Loucy (cell line): ENCODE measurements around the gene JAM3.

Experiments used
- H2AFZ ChIP-seq: fragments of 200-600 bp; sonication (generic); 2 replicates; pipeline ENCODE4 v1.6.0; 2016; ENCODE audit warnings: antibody characterized with exemption, mild to moderate bottlenecking, low read length, moderate library complexity
- H3F3A ChIP-seq: fragments of 200-600 bp; 2 replicates; pipeline ENCODE4 v1.6.0; 2016; ENCODE audit warnings: antibody characterized with exemption, low read depth, mild to moderate bottlenecking
- H3K27me3 ChIP-seq: fragments of 200-600 bp; sonication (generic); 2 replicates; pipeline ENCODE4 v1.6.1; 2014; ENCODE audit warnings: low read length, mild to moderate bottlenecking; ENCODE audit not compliant: insufficient read depth, poor library complexity, severe bottlenecking
- H3K36me3 ChIP-seq: fragments of 200-600 bp; sonication (generic); 2 replicates; pipeline ENCODE4 v1.6.1; 2016; ENCODE audit warnings: low read length; ENCODE audit not compliant: insufficient read depth
- H3K4me1 ChIP-seq: fragments of 200-600 bp; sonication (generic); 2 replicates; pipeline ENCODE4 v1.5.1; 2014; ENCODE audit warnings: low read length, mild to moderate bottlenecking; ENCODE audit not compliant: insufficient read depth, poor library complexity, severe bottlenecking
- H3K4me2 ChIP-seq: fragments of 200-600 bp; sonication (generic); 2 replicates; pipeline ENCODE4 v1.6.0; 2014; ENCODE audit warnings: antibody characterized with exemption, low read length, low read depth, mild to moderate bottlenecking; ENCODE audit not compliant: poor library complexity, severe bottlenecking
- H3K4me3 ChIP-seq: fragments of 200-600 bp; sonication (generic); 2 replicates; pipeline ENCODE4 v1.5.1; 2014; ENCODE audit warnings: low read length, mild to moderate bottlenecking, mixed read lengths; ENCODE audit not compliant: poor library complexity, severe bottlenecking
- H3K79me2 ChIP-seq: fragments of 200-600 bp; sonication (generic); 2 replicates; pipeline ENCODE4 v1.6.1; 2014; ENCODE audit warnings: low read length; ENCODE audit not compliant: insufficient read depth
- H3K9ac ChIP-seq: fragments of 200-600 bp; sonication (generic); 2 replicates; pipeline ENCODE4 v1.6.0; 2014; ENCODE audit warnings: mild to moderate bottlenecking, low read depth, low read length, moderate library complexity; ENCODE audit not compliant: poor library complexity, severe bottlenecking
- H3K9me2 ChIP-seq: fragments of 200-600 bp; sonication (generic); replicated peaks from 2 replicates; pipeline ENCODE4 v1.6.1; 2016; ENCODE audit warnings: low read depth, low read length, mixed read lengths
- H3K9me3 ChIP-seq: fragments of 200-600 bp; sonication (generic); 2 replicates; pipeline ENCODE4 v1.6.1; 2014; ENCODE audit warnings: mild to moderate bottlenecking, antibody characterized with exemption, low read length, low read depth; ENCODE audit not compliant: insufficient read depth
- H4K20me1 ChIP-seq: fragments of 200-600 bp; sonication (generic); 2 replicates; pipeline ENCODE4 v1.6.0; 2014; ENCODE audit warnings: antibody characterized with exemption, low read length, mild to moderate bottlenecking; ENCODE audit not compliant: insufficient read depth, poor library complexity, severe bottlenecking
- EZH2phosphoT487 ChIP-seq: fragments of 200-600 bp; IDR thresholded peaks from 2 replicates; pipeline ENCODE4 v1.6.1; 2018; ENCODE audit warnings: antibody characterized with exemption, mild to moderate bottlenecking, moderate library complexity, borderline replicate concordance
- TF ChIP-seq, protein P1 (sequence below): fragments of 200-600 bp; sonication (generic); conservative IDR thresholded peaks from 2 replicates; pipeline ENCODE4 v1.5.1; 2014; ENCODE audit warnings: mild to moderate bottlenecking, antibody characterized with exemption, low read length

JAM3 gene

DNA sequence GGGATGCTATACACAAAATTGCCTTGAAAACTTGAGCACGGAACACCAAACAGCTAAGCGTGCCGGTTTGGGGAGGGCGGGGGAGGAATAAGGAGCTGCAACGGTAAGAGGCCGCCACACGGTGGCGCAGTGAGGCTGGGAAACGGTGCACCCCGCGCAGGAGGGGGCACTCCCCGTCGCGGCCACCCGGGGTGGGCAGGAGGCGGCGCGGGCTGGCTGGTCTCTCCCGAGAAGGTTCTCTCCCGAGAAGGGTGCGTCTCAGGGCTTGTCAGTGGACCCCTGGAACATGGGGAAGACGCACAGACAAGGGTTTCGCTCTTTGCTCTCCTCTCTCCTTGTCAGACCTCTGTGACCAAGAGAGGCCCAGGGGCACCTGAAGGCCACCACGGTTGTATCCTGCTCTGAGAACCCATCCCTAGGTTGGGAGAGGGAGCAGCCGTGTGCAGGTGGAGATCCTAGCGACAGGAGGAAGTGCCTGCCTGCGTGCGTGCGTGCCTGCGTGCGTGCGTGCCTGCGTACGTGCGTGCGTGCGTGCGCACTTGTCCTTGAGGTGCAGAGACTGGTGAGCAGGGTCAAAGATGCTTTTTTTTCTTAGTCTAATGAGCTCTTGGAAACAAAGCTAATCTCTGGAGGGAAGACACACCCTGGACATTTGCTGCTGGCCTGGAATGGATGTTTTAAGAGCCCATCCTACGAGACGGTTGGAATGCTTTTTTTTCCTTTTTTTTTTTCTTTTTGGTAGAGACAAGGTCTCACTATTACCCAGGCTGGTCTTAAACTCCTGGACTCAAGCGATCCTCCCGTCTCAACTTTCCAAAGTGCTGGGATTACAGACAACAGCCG lies 18.1 kb upstream of the JAM3 start:
- peaks cover 2% of the 10 kb centered on the region for H3K4me1 ChIP-seq
- no peaks in the 10 kb centered on the region for H3K27me3 ChIP-seq
- no peaks in the 10 kb centered on the region for H3F3A ChIP-seq
- H3K79me2 ChIP-seq = no peaks in the 10 kb centered on the region
- peak overlapping the region; percentile 50 for H3K4me2 ChIP-seq
- no peaks in the 10 kb centered on the region for H3K9me3 ChIP-seq
- H3K36me3 ChIP-seq = no peaks in the 10 kb centered on the region
- no peak for TF ChIP-seq EZH2phosphoT487
- TF ChIP-seq, protein P1, sequence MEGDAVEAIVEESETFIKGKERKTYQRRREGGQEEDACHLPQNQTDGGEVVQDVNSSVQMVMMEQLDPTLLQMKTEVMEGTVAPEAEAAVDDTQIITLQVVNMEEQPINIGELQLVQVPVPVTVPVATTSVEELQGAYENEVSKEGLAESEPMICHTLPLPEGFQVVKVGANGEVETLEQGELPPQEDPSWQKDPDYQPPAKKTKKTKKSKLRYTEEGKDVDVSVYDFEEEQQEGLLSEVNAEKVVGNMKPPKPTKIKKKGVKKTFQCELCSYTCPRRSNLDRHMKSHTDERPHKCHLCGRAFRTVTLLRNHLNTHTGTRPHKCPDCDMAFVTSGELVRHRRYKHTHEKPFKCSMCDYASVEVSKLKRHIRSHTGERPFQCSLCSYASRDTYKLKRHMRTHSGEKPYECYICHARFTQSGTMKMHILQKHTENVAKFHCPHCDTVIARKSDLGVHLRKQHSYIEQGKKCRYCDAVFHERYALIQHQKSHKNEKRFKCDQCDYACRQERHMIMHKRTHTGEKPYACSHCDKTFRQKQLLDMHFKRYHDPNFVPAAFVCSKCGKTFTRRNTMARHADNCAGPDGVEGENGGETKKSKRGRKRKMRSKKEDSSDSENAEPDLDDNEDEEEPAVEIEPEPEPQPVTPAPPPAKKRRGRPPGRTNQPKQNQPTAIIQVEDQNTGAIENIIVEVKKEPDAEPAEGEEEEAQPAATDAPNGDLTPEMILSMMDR = peak; percentile 85
- H3K4me3 ChIP-seq = peak overlapping the region; percentile 29
- H3K9me2 ChIP-seq = no peaks in the 10 kb centered on the region
- H4K20me1 ChIP-seq = no peaks in the 10 kb centered on the region
- H3K9ac ChIP-seq = no peak overlapping the region
- peak overlapping the region; percentile 56 for H2AFZ ChIP-seq

DNA sequence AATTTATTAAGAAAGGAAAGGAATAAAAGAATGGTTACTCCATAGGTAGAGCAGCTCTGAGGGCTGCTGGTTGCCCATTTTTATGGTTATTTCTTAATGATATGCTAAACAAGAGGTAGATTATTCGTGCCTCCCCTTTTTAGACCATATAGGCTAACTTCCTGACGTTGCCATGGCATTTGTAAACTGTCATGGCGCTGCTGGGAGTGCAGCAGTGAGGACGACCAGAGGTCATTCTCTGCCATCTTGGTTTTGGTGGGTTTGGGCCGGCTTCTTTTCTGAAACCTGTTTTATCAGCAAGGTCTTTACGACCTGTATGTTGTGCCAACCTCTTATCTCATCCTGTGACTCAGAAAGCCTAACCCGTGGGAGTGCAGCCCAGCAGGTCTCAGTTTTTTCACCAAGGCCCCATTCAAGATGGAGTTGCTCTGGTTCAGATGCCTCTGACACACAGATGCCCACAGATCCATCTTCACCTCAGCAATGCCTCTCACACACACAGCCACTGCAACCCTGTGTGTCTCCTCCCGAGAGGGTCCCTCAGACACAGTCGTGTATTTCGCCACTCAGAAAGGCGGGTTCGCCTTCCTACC lies 16.4 kb upstream of the JAM3 start:
- Histone ChIP-seq H4K20me1 (no peaks in the 10 kb centered on the region), H2AFZ (no peak overlapping the region), H3K36me3 (no peaks in the 10 kb centered on the region), H3K4me1 (peaks cover 2% of the 10 kb centered on the region), H3K4me3 (no peak overlapping the region), H3K9ac (no peak overlapping the region), H3F3A (no peaks in the 10 kb centered on the region), H3K9me2 (no peaks in the 10 kb centered on the region), H3K79me2 (no peaks in the 10 kb centered on the region), H3K4me2 (no peak overlapping the region), H3K9me3 (no peaks in the 10 kb centered on the region), H3K27me3 (no peaks in the 10 kb centered on the region)
- TF ChIP-seq EZH2phosphoT487 = no peak
- TF ChIP-seq, protein P1 = no peak

DNA sequence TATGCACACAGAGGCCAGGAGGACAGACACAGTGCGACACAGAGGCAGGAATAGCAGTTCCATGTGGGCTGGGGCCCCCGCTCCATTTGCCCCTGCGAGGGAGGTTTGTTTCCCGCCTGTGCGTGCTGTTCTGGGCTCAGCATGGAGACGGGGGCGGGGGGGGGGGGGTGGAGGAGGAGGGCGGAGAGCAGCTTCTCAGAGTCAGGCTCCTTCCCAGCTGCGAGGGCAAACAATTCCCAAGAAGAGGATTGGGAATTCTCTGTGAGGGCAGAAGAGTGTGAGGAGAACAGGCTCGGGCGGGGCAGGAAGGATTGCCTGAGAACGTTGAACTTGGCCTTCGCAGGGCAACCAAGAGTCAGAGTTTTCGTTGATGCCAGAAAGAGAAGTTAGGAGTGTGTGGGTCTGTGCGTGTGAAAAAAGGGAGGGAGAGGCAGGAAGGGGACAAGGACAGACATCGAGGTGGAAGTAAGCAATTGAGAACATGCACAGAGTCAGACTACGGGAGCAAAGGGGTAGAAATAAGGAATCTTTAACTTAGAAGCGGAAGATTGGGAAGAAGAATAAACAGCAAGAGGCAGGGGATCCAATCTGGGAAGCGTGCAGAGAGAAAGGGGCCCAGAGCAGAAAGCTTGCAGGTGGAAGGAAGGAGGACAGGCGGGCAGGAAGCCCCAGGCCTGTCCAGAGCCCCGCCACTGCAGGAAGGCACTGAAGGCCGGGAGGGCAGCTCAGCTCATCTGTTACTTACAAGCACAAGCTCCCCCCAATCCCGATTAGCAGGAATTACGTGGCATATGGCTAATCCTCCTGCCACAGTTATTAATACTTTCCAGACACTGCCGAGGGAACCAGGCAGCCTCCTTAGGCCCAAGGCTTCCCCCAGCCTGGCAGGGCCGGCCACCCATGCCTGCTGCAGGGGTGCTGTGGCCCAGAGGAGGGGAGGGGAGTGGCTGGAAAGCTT lies 15.6 kb upstream of the JAM3 start:
- H3K36me3 ChIP-seq = no peaks in the 10 kb centered on the region
- TF ChIP-seq, protein P1 = no peak
- TF ChIP-seq EZH2phosphoT487 = no peak
- peaks cover 3% of the 10 kb centered on the region for H3K4me1 ChIP-seq

More for the DNA sequence above, 15.6 kb upstream of the JAM3 start:
- Histone ChIP-seq H3K4me2 (no peak overlapping the region), H4K20me1 (no peaks in the 10 kb centered on the region), H3K9me3 (no peaks in the 10 kb centered on the region), H3K4me3 (no peak overlapping the region), H2AFZ (no peak overlapping the region), H3K9me2 (no peaks in the 10 kb centered on the region), H3F3A (no peaks in the 10 kb centered on the region), H3K27me3 (no peaks in the 10 kb centered on the region), H3K9ac (no peak overlapping the region), H3K79me2 (no peaks in the 10 kb centered on the region)
